Measurements from ENCODE around the gene WFDC1. TPM values are rescaled to one million over a fixed set of nuclear protein-coding genes. Genes with fewer than 3 reads are reported as not detected.

The WFDC1 gene
- polyA plus RNA-seq, 2 donors = 4.0 to 4.5 TPM

- Histone ChIP-seq H3K4me3 (ENCODE audit: low read depth in 1 of 2, low read length in 2 of 2) (no peak overlapping the region), H3K36me3 (ENCODE audit: control insufficient read depth in 2 of 2, insufficient read depth in 2 of 2, low read length in 1 of 2) (no peaks in the 10 kb centered on the region), H3K4me1 (ENCODE audit: control insufficient read depth in 2 of 2, insufficient read depth in 2 of 2, low read length in 1 of 2) (peaks cover 0 to 4% of the 10 kb centered on the region in 2 donors), H3K27ac (ENCODE audit: low read depth in 2 of 2, low read length in 1 of 2) (no peak overlapping the region), H3K9me3 (ENCODE audit: control insufficient read depth in 2 of 2, insufficient read depth in 1 of 2, low read depth in 1 of 2, low read length in 1 of 2) (no peaks in the 10 kb centered on the region), H3K27me3 (ENCODE audit: control insufficient read depth in 1 of 2, insufficient read depth in 2 of 2, low read length in 2 of 2) (no peaks in the 10 kb centered on the region)
- 91 to 92% methylated on average over 3 of the region's 3 CpGs for WGBS, 2 donors
Observed at GRCh38 chr16:84281074-84281473, 13.6 kb upstream of the WFDC1 start.

- no peaks in the 10 kb centered on the region for H3K9me3 ChIP-seq (ENCODE audit: control insufficient read depth in 2 of 2, insufficient read depth in 1 of 2, low read depth in 1 of 2, low read length in 1 of 2)
- H3K27me3 ChIP-seq (ENCODE audit: control insufficient read depth in 1 of 2, insufficient read depth in 2 of 2, low read length in 2 of 2) = no peaks in the 10 kb centered on the region
- no peak overlapping the region for H3K4me3 ChIP-seq (ENCODE audit: low read depth in 1 of 2, low read length in 2 of 2)
- WGBS, 2 donors = 77 to 82% methylated on average over 6 of the region's 6 CpGs
- H3K36me3 ChIP-seq (ENCODE audit: control insufficient read depth in 2 of 2, insufficient read depth in 2 of 2, low read length in 1 of 2) = no peaks in the 10 kb centered on the region
- peaks cover 0 to 4% of the 10 kb centered on the region in 2 donors for H3K4me1 ChIP-seq (ENCODE audit: control insufficient read depth in 2 of 2, insufficient read depth in 2 of 2, low read length in 1 of 2)
- H3K27ac ChIP-seq (ENCODE audit: low read depth in 2 of 2, low read length in 1 of 2) = no peak overlapping the region
Observed at GRCh38 chr16:84282533-84282932, 12.1 kb upstream of the WFDC1 start.

GRCh38 chr16:84283314-84284153, 11.1 kb upstream of the WFDC1 start:
- Histone ChIP-seq H3K9me3 (ENCODE audit: control insufficient read depth in 2 of 2, insufficient read depth in 1 of 2, low read depth in 1 of 2, low read length in 1 of 2) (no peaks in the 10 kb centered on the region), H3K4me1 (ENCODE audit: control insufficient read depth in 2 of 2, insufficient read depth in 2 of 2, low read length in 1 of 2) (peaks cover 0 to 4% of the 10 kb centered on the region in 2 donors), H3K27me3 (ENCODE audit: control insufficient read depth in 1 of 2, insufficient read depth in 2 of 2, low read length in 2 of 2) (no peaks in the 10 kb centered on the region), H3K36me3 (ENCODE audit: control insufficient read depth in 2 of 2, insufficient read depth in 2 of 2, low read length in 1 of 2) (no peaks in the 10 kb centered on the region), H3K4me3 (ENCODE audit: low read depth in 1 of 2, low read length in 2 of 2) (no peak overlapping the region), H3K27ac (ENCODE audit: low read depth in 2 of 2, low read length in 1 of 2) (peak overlapping the region; percentile 16 to 50)
- 74 to 75% methylated on average over 24 of the region's 24 CpGs for WGBS, 2 donors

GRCh38 chr16:84284154-84284722, 10.4 kb upstream of the WFDC1 start:
- H3K27ac ChIP-seq (ENCODE audit: low read depth in 2 of 2, low read length in 1 of 2) = peak overlapping the region in 1 of 2 donors; percentile 16
- H3K4me1 ChIP-seq (ENCODE audit: control insufficient read depth in 2 of 2, insufficient read depth in 2 of 2, low read length in 1 of 2) = peaks cover 0 to 4% of the 10 kb centered on the region in 2 donors
- H3K4me3 ChIP-seq (ENCODE audit: low read depth in 1 of 2, low read length in 2 of 2) = no peak overlapping the region
- 37 to 44% methylated on average over 13 of the region's 13 CpGs for WGBS, 2 donors
- H3K36me3 ChIP-seq (ENCODE audit: control insufficient read depth in 2 of 2, insufficient read depth in 2 of 2, low read length in 1 of 2) = no peaks in the 10 kb centered on the region
- no peaks in the 10 kb centered on the region for H3K27me3 ChIP-seq (ENCODE audit: control insufficient read depth in 1 of 2, insufficient read depth in 2 of 2, low read length in 2 of 2)
- no peaks in the 10 kb centered on the region for H3K9me3 ChIP-seq (ENCODE audit: control insufficient read depth in 2 of 2, insufficient read depth in 1 of 2, low read depth in 1 of 2, low read length in 1 of 2)

GRCh38 chr16:84286578-84287240, 8.0 kb upstream of the WFDC1 start:
- H3K4me3 ChIP-seq (ENCODE audit: low read depth in 1 of 2, low read length in 2 of 2) = no peak overlapping the region
- H3K27me3 ChIP-seq (ENCODE audit: control insufficient read depth in 1 of 2, insufficient read depth in 2 of 2, low read length in 2 of 2) = no peaks in the 10 kb centered on the region
- no peaks in the 10 kb centered on the region for H3K36me3 ChIP-seq (ENCODE audit: control insufficient read depth in 2 of 2, insufficient read depth in 2 of 2, low read length in 1 of 2)
- peak overlapping the region; percentile 56 to 80 for H3K27ac ChIP-seq (ENCODE audit: low read depth in 2 of 2, low read length in 1 of 2)
- H3K4me1 ChIP-seq (ENCODE audit: control insufficient read depth in 2 of 2, insufficient read depth in 2 of 2, low read length in 1 of 2) = peaks cover 0 to 4% of the 10 kb centered on the region in 2 donors
- 56% methylated on average over 16 of the region's 16 CpGs for WGBS, 2 donors
- H3K9me3 ChIP-seq (ENCODE audit: control insufficient read depth in 2 of 2, insufficient read depth in 1 of 2, low read depth in 1 of 2, low read length in 1 of 2) = no peaks in the 10 kb centered on the region

GRCh38 chr16:84288902-84289301, 5.8 kb upstream of the WFDC1 start:
- whole genome bisulfite sequencing, 2 donors = 74 to 82% methylated on average over 8 of the region's 8 CpGs
- H3K27ac ChIP-seq (ENCODE audit: low read depth in 2 of 2, low read length in 1 of 2) = no peak overlapping the region
- no peaks in the 10 kb centered on the region for H3K27me3 ChIP-seq (ENCODE audit: control insufficient read depth in 1 of 2, insufficient read depth in 2 of 2, low read length in 2 of 2)
- H3K9me3 ChIP-seq (ENCODE audit: control insufficient read depth in 2 of 2, insufficient read depth in 1 of 2, low read depth in 1 of 2, low read length in 1 of 2) = no peaks in the 10 kb centered on the region
- no peaks in the 10 kb centered on the region for H3K36me3 ChIP-seq (ENCODE audit: control insufficient read depth in 2 of 2, insufficient read depth in 2 of 2, low read length in 1 of 2)
- H3K4me1 ChIP-seq (ENCODE audit: control insufficient read depth in 2 of 2, insufficient read depth in 2 of 2, low read length in 1 of 2) = peaks cover 0 to 4% of the 10 kb centered on the region in 2 donors
- H3K4me3 ChIP-seq (ENCODE audit: low read depth in 1 of 2, low read length in 2 of 2) = no peak overlapping the region

- Histone ChIP-seq H3K4me3 (ENCODE audit: low read depth in 1 of 2, low read length in 2 of 2) (no peak overlapping the region), H3K36me3 (ENCODE audit: control insufficient read depth in 2 of 2, insufficient read depth in 2 of 2, low read length in 1 of 2) (no peaks in the 10 kb centered on the region), H3K27me3 (ENCODE audit: control insufficient read depth in 1 of 2, insufficient read depth in 2 of 2, low read length in 2 of 2) (no peaks in the 10 kb centered on the region), H3K27ac (ENCODE audit: low read depth in 2 of 2, low read length in 1 of 2) (no peak overlapping the region), H3K9me3 (ENCODE audit: control insufficient read depth in 2 of 2, insufficient read depth in 1 of 2, low read depth in 1 of 2, low read length in 1 of 2) (no peaks in the 10 kb centered on the region), H3K4me1 (ENCODE audit: control insufficient read depth in 2 of 2, insufficient read depth in 2 of 2, low read length in 1 of 2) (peaks cover 0 to 8% of the 10 kb centered on the region in 2 donors)
- 38 to 51% methylated on average over 11 of the region's 11 CpGs for WGBS, 2 donors
Observed at GRCh38 chr16:84291226-84291625, 3.5 kb upstream of the WFDC1 start.

- H3K36me3 ChIP-seq (ENCODE audit: control insufficient read depth in 2 of 2, insufficient read depth in 2 of 2, low read length in 1 of 2) = no peaks in the 10 kb centered on the region
- H3K4me3 ChIP-seq (ENCODE audit: low read depth in 1 of 2, low read length in 2 of 2) = no peak overlapping the region
- H3K27me3 ChIP-seq (ENCODE audit: control insufficient read depth in 1 of 2, insufficient read depth in 2 of 2, low read length in 2 of 2) = no peaks in the 10 kb centered on the region
- WGBS, 2 donors = 38 to 42% methylated on average over 10 of the region's 10 CpGs
- H3K27ac ChIP-seq (ENCODE audit: low read depth in 2 of 2, low read length in 1 of 2) = peak overlapping the region in 1 of 2 donors; percentile 72
- H3K9me3 ChIP-seq (ENCODE audit: control insufficient read depth in 2 of 2, insufficient read depth in 1 of 2, low read depth in 1 of 2, low read length in 1 of 2) = no peaks in the 10 kb centered on the region
- H3K4me1 ChIP-seq (ENCODE audit: control insufficient read depth in 2 of 2, insufficient read depth in 2 of 2, low read length in 1 of 2) = peaks cover 0 to 8% of the 10 kb centered on the region in 2 donors
Observed at GRCh38 chr16:84292011-84292410, 2.7 kb upstream of the WFDC1 start.

- no peak overlapping the region for H3K27ac ChIP-seq (ENCODE audit: low read depth in 2 of 2, low read length in 1 of 2)
- no peaks in the 10 kb centered on the region for H3K9me3 ChIP-seq (ENCODE audit: control insufficient read depth in 2 of 2, insufficient read depth in 1 of 2, low read depth in 1 of 2, low read length in 1 of 2)
- WGBS, 2 donors = 94 to 96% methylated on average over 4 to 5 of the region's 5 CpGs
- no peaks in the 10 kb centered on the region for H3K36me3 ChIP-seq (ENCODE audit: control insufficient read depth in 2 of 2, insufficient read depth in 2 of 2, low read length in 1 of 2)
- peaks cover 0 to 8% of the 10 kb centered on the region in 2 donors for H3K4me1 ChIP-seq (ENCODE audit: control insufficient read depth in 2 of 2, insufficient read depth in 2 of 2, low read length in 1 of 2)
- H3K27me3 ChIP-seq (ENCODE audit: control insufficient read depth in 1 of 2, insufficient read depth in 2 of 2, low read length in 2 of 2) = no peaks in the 10 kb centered on the region
- no peak overlapping the region for H3K4me3 ChIP-seq (ENCODE audit: low read depth in 1 of 2, low read length in 2 of 2)
Observed at GRCh38 chr16:84293406-84293805, 1.3 kb upstream of the WFDC1 start.
